HG02610 (cell line): ENCODE data around the gene RNF152.
A peak's percentile ranks its signal among the peaks of the same experiment; 100 is the strongest.

Source experiments
- ATAC-seq: cut with Tn5 transposase; IDR thresholded peaks from one replicate; pipeline ENCODE4 v1.9.1; 2021; ENCODE audit warnings: mild to moderate bottlenecking, moderate library complexity; ENCODE audit not compliant: unreplicated experiment

RNF152 gene

DNA sequence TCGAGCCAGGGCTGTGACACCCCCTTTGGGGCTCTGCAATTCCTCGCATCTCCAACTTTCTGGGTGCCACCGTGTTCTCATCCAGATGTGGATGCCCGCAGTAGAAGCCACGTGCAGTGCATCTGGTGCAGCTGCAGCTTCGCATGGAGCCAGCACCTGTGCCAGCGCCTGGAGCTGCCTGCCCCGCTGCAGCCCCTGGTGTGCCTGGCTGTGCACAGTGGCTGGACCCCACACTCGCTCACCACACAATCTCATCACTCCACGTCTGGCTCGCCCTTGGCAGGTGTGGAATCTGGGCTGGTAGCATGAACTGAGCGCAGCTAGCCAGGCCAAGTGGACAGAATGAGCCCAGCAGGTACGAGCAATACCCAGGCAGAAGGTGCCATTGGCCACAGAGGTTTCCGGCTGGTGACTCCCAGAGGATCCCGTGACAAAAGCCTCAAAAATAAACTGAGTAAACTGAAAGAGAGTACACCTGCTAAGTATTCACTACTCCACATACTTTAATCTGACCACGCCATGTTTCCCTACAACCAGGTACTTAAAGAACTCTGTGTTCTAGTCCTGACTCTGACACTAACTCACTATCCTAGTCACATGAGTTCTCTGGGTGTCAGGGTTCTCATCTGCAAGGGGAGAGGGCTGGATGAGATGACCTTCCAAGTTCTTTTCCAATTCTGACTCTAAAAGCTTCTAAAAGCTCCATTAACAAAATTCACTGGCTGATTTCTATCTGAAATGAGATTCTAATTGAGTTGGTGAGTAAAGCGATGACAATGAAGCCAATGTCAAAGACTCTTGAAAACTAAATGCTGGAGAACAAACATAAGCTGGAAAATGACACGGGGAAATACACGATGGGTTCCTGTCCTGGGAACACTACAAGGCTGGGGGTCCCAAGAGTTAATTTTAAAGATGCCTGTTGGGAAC lies 37.1 kb downstream of the RNF152 start:
- no peak for ATAC-seq

DNA sequence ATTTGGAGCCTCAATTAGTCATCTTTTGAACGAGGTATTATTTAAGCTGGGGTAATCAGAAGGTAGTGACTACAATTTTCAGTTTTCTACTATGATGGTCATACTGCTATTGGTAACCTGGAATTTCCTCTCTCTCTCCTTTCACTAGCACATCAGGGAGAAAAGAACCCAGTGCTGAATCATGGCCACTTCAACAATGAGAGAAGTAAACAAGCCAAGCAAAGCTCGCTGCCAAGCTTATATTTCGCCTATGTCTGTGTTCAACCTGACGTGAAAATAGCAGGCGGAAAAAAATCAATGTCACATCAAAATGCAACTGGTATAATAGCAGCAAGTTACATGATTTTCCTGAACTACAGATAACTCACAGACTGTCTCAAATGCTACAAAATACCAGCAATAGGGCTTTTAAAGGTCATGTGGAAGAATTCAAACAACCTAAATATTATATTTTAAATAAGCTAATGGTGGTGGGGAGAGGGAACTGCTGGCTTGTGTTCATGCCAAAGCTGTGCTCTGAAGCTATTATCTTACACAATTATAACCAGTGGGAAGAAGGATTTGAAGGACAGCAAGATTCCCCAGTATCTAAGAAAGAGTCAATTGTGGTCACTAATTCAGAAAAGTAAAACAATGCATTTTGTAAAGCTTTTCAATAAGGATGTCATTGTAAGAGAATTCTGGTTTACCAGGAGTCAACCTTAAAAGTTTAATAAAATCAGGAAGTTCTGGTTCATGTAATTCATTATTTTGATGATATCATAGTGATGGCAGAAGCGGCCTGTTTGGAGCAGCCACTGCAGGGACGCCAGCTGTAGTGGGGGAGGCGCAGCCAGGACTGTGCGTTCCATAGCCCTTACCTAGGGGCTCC lies 38.0 kb downstream of the RNF152 start:
- ATAC-seq = no peak

DNA sequence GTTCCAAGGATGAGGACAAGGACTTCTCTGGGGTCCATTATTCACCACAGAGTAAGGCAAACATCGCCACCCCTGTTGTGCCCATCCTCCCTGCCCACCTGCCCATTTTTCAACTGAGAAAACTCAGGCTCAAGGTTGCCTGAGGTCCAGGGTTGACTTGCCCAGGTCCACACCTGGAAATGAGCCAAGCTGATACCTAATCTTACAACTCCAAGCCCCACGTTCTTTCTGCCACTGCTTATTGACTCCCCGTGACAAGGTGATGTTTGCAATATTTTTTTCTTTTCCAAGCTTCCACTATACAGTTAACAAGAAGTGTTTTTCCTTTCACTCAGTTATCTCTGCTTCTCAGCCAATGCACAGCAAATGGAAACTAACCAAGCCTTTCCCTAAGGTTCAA lies 39.0 kb downstream of the RNF152 start:
- ATAC-seq = no peak

DNA sequence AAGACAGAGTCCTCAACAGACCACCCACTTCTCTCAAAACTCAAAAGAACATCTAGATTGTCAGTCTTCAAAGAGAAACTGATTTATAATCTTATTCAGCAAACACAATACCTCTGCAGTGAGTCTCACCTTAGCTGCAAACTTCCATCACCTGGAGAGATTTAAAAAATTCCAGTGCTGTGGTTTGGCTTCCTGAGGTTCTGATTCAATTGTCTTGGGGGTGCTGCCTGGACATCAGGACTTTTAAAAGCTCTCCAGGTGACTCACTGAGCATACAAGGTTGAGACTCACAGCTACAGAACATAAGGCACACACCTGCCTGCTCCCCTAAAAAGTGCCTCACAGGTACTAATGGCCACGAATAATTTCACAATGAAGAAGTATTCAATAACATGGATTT lies 40.3 kb downstream of the RNF152 start:
- no peak for ATAC-seq

DNA sequence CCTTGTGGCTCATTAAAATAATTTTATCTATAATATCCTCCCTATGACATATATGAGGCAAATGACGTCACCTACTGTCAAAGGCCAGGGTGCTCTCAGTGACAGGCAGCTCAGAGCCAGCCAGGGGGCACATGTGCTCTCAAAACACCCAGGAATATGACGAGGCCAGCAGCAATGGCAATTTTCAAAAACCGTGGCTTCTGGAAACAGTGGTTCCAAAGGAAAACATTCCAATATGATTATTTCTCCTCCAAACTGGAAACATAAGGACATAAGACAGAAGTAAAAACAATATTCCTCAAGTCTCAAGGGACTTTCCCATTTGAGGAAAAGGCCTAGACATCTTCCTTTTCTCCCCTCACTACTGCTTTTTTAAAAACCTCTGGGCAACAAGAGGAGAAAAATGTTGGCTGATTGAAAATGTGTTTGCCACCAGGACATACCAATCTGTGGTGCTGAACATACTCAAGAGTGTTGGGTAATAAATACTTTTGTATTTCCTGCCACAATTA lies 40.8 kb downstream of the RNF152 start:
- no peak for ATAC-seq

DNA sequence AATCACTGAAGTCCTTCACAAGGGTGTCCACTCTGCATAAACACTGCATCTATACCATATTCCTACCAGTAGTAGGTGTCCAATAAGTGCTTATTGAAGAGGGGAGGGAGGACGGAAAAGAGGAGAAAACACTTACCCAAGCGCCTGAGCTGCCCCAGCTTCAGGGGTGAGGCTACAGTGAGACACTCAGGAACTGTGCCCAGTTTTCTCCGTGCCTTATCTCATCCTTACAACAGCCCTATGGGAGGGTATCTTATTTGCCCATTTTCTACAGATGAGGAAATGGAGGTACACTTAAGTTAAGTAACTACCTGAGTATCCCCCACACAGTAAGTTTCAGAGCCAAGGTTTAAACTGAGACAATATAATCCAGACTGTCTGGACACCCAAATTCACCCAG lies 41.5 kb downstream of the RNF152 start:
- ATAC-seq = no peak

- ATAC-seq = no peak
Measured at GRCh38 chr18:61850756-61851155, 42.1 kb downstream of the RNF152 start.

DNA sequence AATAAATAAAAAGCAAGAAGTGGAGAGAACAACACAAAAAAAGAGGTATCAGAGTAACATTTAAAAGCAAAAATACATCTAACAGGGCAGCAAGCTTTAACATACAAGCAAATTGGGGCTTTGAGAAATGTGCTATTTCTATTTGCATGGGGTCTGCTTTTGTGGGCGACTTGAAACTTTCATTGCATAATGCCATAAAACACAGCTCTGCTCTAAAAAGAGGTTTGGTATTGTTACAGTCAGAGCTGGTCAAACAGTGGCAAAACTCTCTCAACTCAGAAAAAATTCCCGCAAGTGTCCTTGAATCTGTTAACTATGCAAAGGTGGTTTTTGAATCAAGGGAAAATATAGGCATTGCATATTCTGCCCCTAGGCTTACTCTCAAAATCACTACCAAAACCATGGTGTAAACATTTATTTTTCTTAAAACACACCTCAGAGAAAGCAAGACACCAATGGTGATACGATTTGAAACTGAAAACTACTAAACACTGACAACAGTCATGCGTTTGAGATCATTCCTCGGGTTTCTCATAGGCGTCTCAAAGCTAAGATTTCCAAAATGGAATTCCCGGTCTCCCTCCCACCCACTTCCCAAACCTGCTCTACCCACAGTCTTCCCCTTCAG lies 45.5 kb downstream of the RNF152 start:
- ATAC-seq = peak; percentile 81

- no peak for ATAC-seq
Measured at GRCh38 chr18:61845197-61845596, 47.6 kb downstream of the RNF152 start.

- no peak for ATAC-seq
Measured at GRCh38 chr18:61844726-61845125, 48.1 kb downstream of the RNF152 start.

- no peak for ATAC-seq
Measured at GRCh38 chr18:61842146-61842545, 50.7 kb downstream of the RNF152 start.

DNA sequence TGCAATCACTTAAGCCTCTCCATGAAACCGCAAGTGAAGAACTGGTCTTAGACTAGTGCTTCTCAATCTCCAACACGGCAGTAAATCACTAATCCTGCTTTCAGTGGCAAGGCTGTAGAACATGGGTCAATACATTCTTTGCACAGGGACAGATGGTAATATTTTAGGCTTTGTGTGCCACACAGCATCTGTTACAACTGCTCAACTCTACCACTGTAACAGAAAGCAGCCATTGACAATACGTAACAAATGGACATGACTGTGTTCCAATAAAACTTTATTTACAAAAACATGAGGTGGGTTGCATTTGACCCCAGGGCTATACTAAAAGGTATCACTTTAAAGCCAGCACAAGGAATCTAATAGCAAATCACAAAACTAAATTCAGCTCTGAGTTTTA lies 51.1 kb downstream of the RNF152 start:
- ATAC-seq = no peak

DNA sequence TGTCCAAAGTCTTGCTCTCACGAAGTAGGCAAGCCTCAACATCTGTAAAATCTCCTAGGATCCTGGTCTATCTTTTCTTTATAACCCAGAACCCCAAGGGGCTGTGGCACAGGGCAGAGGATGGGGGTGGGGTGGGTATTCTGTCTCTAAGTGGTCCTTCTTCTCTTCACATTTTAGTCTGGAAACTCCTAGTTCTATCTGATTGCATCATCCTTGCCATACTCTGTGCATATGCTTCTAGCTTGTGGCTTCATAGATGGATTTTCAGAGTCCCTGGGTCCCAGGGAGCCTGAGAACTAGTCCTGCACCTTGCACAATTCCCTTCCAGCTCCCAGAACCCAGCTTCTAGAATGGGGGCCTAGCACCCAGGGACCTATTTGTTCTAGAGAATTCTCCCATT lies 52.5 kb downstream of the RNF152 start:
- ATAC-seq = no peak

DNA sequence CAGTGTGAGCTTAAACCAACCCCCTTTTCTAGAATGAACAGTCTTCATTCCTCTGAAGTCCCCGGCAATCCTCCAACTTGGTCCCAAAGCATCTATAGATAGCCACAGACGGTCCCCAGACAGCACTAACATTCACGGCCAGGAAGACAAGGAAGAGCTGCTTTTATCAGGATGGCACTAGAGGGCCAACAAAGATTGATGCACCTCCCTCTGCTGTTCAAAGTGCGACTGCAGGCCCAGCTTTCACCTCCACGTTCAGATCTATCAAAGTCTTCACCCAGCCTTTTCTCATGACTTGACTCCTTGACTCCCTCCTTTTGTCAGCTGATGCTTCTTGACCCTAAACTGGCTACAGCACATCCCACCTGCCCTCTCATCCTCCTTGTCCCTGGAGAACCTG lies 54.3 kb downstream of the RNF152 start:
- ATAC-seq = no peak

- ATAC-seq = no peak
Measured at GRCh38 chr18:61833978-61834377, 58.8 kb downstream of the RNF152 start.

GRCh38 chr18:61833387-61833786 lies 59.4 kb downstream of the RNF152 start:
- ATAC-seq = no peak

GRCh38 chr18:61832858-61833257 lies 59.9 kb downstream of the RNF152 start:
- ATAC-seq = no peak

- ATAC-seq = no peak
Measured at GRCh38 chr18:61831071-61831470, 61.7 kb downstream of the RNF152 start.

DNA sequence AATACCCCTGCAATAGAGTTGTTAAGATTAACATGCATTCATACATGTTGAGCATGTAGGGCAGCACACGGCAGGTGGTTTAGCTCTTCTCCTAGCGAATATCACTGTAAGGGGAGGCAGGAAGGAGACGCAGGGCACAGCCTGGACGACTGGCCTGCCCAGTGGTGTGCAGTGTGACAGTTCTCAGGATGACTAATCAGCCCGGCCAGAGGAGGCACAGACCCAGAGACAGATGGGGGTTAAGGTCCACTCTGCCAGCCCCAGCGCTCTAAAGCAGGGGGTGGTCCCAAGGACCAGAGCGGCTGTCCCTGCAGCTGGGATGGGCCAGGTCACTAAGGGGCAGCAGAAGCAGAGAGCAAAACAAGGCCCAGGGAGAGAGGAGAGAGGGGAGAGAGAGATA lies 63.7 kb downstream of the RNF152 start:
- no peak for ATAC-seq

GRCh38 chr18:61827591-61827990 lies 65.2 kb downstream of the RNF152 start:
- no peak for ATAC-seq

DNA sequence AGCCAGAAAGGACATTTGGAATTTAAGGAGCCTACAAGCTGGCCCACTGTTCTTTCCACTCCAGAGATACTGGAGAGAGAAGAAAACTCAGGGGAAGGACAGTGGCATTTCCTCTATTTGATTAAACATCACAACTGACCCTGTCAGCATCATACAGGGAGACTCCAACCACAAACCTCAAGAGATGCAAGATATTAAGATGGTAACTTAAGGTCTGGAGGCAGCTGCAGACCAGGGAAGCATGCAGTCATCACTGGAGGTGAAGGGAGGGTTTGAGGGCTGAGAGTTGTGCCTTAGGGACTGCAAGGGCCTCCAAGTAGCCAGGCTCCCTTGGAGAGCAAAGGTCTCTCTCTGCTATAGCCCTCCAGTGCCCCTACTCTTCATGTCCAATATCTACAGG lies 67.4 kb downstream of the RNF152 start:
- no peak for ATAC-seq
